ENCODE data around the gene ZNF365. TPM values are rescaled to one million over a fixed set of nuclear protein-coding genes. Genes with fewer than 3 reads are reported as not detected.

The ZNF365 gene
- total and polyA plus RNA-seq, 2 of the 8 experiments (the other 6 are each of a cell fraction or from before 2014, with no cell fraction given), result 0.41 to 0.43 TPM

DNA sequence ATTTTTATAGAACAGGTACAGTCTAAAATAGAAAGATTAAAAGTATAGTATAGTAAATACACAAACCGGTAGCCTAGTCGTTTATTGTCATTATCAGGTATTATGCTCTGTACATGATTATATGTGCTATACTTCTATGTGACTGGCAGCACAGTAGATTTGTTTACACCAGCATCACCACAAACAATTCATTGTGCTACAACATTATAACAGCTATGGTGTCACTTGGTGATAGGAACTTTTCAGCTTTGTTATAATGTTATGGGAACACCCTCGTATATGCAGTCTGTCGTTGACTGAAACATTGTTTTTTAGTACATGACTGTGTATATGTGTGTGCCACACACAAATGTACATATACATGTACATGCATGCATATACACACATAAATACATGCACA lies 19.1 kb downstream of the ZNF365 start:
- no peak overlapping the region for H3K56ac ChIP-seq (replicated peaks; ENCODE audit: insufficient read length, low read depth, low read length)
- no peaks in the 10 kb centered on the region for H3K23me2 ChIP-seq (ENCODE audit: low read depth, low read length)
- peaks cover 0 to 4% (median 0%) of the 10 kb centered on the region in 4 experiments; a peak in 1 of 7 replicates for H3K4me1 ChIP-seq (replicated peaks in 1 of 4; ENCODE audit: control insufficient read depth in 3 of 4, insufficient read depth in 4 of 4, low read length in 3 of 4)
- H3K79me1 ChIP-seq (ENCODE audit: low read depth, low read length), result no peaks in the 10 kb centered on the region
- no peak for TF ChIP-seq NRF1 (IDR thresholded peaks at IDR 0.05; ENCODE audit: low read depth, low read length)
- no peak for TF ChIP-seq EGR1 (IDR thresholded peaks at IDR 0.05; ENCODE audit: borderline replicate concordance, low read depth, low read length)
- no peak for TF ChIP-seq JUND (IDR thresholded peaks at IDR 0.05; ENCODE audit: low read length)
- no peak for TF ChIP-seq ASH2L (IDR thresholded peaks at IDR 0.05; ENCODE audit: low read length)
- TF ChIP-seq, protein P1, sequence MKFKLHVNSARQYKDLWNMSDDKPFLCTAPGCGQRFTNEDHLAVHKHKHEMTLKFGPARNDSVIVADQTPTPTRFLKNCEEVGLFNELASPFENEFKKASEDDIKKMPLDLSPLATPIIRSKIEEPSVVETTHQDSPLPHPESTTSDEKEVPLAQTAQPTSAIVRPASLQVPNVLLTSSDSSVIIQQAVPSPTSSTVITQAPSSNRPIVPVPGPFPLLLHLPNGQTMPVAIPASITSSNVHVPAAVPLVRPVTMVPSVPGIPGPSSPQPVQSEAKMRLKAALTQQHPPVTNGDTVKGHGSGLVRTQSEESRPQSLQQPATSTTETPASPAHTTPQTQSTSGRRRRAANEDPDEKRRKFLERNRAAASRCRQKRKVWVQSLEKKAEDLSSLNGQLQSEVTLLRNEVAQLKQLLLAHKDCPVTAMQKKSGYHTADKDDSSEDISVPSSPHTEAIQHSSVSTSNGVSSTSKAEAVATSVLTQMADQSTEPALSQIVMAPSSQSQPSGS (IDR thresholded peaks at IDR 0.05; ENCODE audit: low read length), result no peak
- no peak for TF ChIP-seq EP300 (IDR thresholded peaks at IDR 0.05; ENCODE audit: borderline replicate concordance in 1 of 2, low read depth in 2 of 2, low read length in 2 of 2)
- no peak overlapping the region for H3K4me2 ChIP-seq (ENCODE audit: insufficient read depth in 1 of 2, low read depth in 2 of 2, low read length in 2 of 2)
- H3K27me3 ChIP-seq (replicated peaks in 1 of 4; ENCODE audit: control insufficient read depth in 3 of 4, extremely low read depth in 1 of 4, insufficient read depth in 3 of 4, low read length in 3 of 4), result peaks cover 0 to 2% (median 0%) of the 10 kb centered on the region in 4 experiments; a peak in 1 of 7 replicates
- no peak overlapping the region for H3K14ac ChIP-seq (ENCODE audit: insufficient read length)
- H4K91ac ChIP-seq (replicated peaks; ENCODE audit: insufficient read length, low read length), result no peak overlapping the region
- H2BK5ac ChIP-seq (ENCODE audit: low read depth, low read length), result no peak overlapping the region
- H3K36me3 ChIP-seq (ENCODE audit: control insufficient read depth in 2 of 4, insufficient read depth in 4 of 4, low read length in 3 of 4), result no peaks in the 10 kb centered on the region
- CTCF ChIA-PET (ENCODE audit: partially characterized antibody), result interaction anchor here (0.6 to 1.0 kb wide), 2 partner anchors 26 to 128 kb away, joined by 4 read pairs; no protein-coding TSS in a partner anchor
- 95% methylated on average over 4 of the region's 4 CpGs; no CpG with 5 or more reads in 1 of the 2 experiments for WGBS, 2 experiments (ENCODE audit: extremely low coverage in 1 of 2, insufficient coverage in 1 of 2, insufficient read length in 1 of 2, insufficient replicate concordance in 2 of 2, low coverage in 1 of 2, low lambda C conversion rate in 2 of 2, missing lambda C conversion rate in 1 of 2)
- no peak overlapping the region for H2AK5ac ChIP-seq (ENCODE audit: low read depth, low read length)
- H2AFZ ChIP-seq (ENCODE audit: low read length), result no peak overlapping the region
- no peak overlapping the region for H2BK20ac ChIP-seq (ENCODE audit: low read length)
- no peak overlapping the region for H3K27ac ChIP-seq (ENCODE audit: low read depth, low read length)
- POLR2A ChIA-PET (ENCODE audit: partially characterized antibody), result no interaction called here
- FAIRE-seq (no peak), DNase-seq (ENCODE audit: low read depth in 1 of 2, low spot score in 2 of 2) (no peak)
- H2BK12ac ChIP-seq (ENCODE audit: low read depth, low read length), result no peak overlapping the region
- H3K23ac ChIP-seq (ENCODE audit: insufficient read length), result no peak overlapping the region
- H3K9ac ChIP-seq (replicated peaks in 1 of 4; ENCODE audit: extremely low read depth in 1 of 4, low read depth in 3 of 4, low read length in 3 of 4), result no peak overlapping the region
- H2BK120ac ChIP-seq (replicated peaks; ENCODE audit: low read depth, low read length), result no peak overlapping the region
- no peak overlapping the region for H3K18ac ChIP-seq (ENCODE audit: extremely low read depth, low read length)
- no peak overlapping the region for H3K4ac ChIP-seq (replicated peaks; ENCODE audit: insufficient read length, low read depth, low read length)
- H4K20me1 ChIP-seq (replicated peaks in 1 of 2; ENCODE audit: control insufficient read depth in 1 of 2, insufficient read depth in 2 of 2, low read length in 2 of 2), result no peaks in the 10 kb centered on the region
- H4K5ac ChIP-seq (ENCODE audit: insufficient read length, low read depth, low read length), result no peak overlapping the region
- H3K9me3 ChIP-seq (ENCODE audit: insufficient read depth in 2 of 2, low read depth in 1 of 2, low read length in 1 of 2), result no peaks in the 10 kb centered on the region
- H4K8ac ChIP-seq (ENCODE audit: extremely low read depth, insufficient read depth, low read length), result no peak overlapping the region
- H3K79me2 ChIP-seq (ENCODE audit: control insufficient read depth in 1 of 2, insufficient read depth in 2 of 2, low read length in 2 of 2), result no peaks in the 10 kb centered on the region
- no peak overlapping the region for H2BK15ac ChIP-seq (ENCODE audit: low read length)
- no peak overlapping the region for H3K4me3 ChIP-seq (ENCODE audit: extremely low read depth in 1 of 4, insufficient read depth in 2 of 4, low read depth in 3 of 4, low read length in 4 of 4)

Data from H1 (cell line).